GM20000 (cell line): Measurements from ENCODE around the gene FMNL1.

Experiments used
- DNase-seq: peaks from one replicate; pipeline ENCODE4 v3.0.0; 2012; ENCODE audit warnings: low spot score
- TF ChIP-seq, protein P1 (sequence below): IDR thresholded peaks from 2 replicates; pipeline ENCODE4 v1.5.1; 2012; ENCODE audit warnings: mild to moderate bottlenecking, control low read depth; ENCODE audit errors: extremely low read depth, missing control alignments

Gene FMNL1

DNA sequence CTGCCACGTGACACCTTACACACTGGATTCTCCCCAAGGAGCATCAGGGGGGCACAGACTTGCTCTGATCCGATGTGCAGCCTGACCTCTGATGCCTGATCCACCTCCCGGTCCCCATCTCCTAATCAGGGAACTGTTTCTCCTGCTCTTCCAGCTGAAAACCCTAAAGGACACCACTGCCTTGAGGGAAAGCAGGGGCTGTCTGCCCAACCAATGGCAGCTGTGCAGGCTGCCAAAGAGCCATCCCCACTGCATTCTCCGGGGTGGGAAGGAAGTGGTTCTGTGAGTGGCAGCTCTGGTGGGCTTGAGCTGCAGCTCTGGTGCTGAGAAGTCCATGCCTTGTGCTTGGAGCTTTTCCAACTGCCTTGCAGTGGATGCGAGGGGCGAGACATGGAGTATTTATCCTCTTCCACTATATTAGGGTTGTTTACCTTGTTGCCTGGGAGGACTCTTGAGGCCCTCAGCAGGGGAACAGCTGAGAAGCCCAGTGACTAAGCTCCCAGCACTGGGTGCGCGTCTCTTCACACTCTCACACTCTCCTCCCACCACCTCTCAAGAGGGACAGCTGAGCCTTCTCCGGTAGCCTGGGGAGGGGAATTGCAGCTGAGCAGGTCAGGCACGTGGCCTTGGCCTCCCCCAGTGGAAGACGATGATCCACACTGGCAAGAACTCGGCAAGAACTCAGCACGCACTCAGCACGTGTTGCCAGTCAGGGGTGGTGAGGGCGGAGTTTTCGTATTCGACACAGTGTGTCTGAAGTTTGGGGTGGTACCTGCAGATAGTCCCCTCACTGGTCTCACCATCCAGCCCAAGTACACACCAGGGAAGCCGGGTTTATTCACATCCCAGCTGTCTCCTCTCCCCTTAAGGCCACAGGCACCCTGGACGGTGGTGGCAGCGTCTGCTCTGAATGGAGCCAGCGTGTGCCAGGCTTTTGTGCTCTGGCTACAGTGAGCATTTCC lies 61.3 kb downstream of the FMNL1 start:
- TF ChIP-seq, protein P1, sequence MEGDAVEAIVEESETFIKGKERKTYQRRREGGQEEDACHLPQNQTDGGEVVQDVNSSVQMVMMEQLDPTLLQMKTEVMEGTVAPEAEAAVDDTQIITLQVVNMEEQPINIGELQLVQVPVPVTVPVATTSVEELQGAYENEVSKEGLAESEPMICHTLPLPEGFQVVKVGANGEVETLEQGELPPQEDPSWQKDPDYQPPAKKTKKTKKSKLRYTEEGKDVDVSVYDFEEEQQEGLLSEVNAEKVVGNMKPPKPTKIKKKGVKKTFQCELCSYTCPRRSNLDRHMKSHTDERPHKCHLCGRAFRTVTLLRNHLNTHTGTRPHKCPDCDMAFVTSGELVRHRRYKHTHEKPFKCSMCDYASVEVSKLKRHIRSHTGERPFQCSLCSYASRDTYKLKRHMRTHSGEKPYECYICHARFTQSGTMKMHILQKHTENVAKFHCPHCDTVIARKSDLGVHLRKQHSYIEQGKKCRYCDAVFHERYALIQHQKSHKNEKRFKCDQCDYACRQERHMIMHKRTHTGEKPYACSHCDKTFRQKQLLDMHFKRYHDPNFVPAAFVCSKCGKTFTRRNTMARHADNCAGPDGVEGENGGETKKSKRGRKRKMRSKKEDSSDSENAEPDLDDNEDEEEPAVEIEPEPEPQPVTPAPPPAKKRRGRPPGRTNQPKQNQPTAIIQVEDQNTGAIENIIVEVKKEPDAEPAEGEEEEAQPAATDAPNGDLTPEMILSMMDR, result no peak
- no peak for DNase-seq

DNA sequence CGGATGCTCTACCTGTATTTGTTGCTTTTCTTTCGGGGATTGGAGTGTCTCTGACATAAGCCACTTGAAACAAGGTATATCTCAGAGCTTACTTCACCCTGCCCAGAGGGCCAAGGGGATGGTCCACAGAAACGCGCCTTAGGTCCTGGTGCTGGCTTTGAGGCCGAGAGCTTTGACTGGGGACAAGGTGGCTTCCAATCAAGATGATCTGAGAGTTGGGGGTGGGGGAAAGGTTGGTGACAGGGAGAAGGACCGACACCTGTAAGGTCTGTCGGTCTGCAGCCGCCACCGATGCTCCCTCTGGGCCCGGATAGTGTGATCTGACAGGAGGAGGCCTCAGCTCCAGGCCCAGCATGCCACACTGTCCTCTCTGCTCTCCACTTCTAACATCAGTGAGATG lies 62.0 kb downstream of the FMNL1 start:
- TF ChIP-seq, protein P1, result no peak

DNA sequence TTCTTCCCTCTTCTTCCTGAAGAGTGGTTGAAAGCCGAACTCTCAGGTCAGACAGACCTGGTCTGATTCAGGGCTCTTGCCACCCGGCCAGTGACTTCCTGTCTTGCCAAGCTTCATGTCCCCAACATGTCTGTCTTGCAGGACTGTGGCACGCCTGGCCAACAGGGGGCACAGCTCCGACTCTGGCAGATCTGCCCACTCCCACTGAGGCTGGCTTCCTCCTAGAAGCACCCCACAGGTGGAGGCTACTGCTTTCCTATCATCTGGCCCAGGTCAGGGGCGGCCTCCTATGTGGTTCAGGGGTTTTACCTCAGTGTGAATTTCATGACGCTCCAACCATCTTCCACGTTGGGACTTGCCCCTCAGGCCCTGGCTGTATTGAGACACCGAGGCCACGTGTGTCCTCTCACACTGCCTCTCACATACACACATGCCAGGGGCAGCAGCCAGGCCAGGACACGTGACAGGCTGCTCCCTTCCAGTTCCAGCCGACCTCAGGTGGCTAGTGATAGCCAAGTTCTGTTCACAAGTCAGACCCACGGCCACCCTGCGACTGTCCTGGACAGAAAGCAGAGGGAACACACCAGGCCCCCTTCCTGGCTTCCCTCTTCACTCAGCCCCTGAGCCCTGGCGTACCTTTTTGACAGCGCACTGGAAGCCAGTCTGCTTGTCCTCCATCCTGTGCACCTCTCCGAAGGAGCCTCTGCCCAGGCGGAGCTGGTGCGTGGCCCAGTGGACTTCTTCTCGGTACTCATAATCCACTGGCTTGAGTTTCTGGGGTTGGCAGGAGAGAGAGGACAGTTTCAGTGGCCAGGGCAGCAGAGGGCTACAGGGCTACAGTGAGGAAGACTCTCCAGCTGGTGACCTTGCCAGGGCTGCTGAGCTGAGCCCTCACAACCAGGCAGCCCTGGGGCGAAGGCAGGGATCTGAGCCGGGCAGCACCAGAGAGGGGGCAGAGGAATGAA lies 62.8 kb downstream of the FMNL1 start:
- TF ChIP-seq, protein P1, result no peak
- DNase-seq, result no peak

More for the DNA sequence above, 62.0 kb downstream of the FMNL1 start:
- no peak for DNase-seq

DNA sequence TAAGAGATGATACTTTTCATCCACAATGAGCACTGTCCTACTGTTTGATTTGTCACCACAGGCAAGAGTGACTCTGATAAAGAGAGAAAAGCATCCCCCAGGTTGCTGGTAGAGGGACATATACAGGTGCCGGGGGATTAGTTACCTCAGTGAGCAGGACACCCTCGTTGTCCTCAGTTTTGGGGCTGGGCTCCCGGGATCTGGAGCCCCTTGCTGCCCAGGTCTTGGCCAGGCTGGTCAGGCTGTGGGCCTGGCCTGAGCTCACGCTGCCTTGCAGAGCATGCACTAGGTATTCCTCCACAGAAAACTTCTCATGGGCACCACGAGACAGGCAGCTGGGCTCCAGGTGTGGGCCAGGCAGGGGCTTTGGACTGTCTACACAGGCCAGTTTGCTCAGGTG lies 64.6 kb downstream of the FMNL1 start:
- no peak for DNase-seq
- TF ChIP-seq, protein P1, result no peak

DNA sequence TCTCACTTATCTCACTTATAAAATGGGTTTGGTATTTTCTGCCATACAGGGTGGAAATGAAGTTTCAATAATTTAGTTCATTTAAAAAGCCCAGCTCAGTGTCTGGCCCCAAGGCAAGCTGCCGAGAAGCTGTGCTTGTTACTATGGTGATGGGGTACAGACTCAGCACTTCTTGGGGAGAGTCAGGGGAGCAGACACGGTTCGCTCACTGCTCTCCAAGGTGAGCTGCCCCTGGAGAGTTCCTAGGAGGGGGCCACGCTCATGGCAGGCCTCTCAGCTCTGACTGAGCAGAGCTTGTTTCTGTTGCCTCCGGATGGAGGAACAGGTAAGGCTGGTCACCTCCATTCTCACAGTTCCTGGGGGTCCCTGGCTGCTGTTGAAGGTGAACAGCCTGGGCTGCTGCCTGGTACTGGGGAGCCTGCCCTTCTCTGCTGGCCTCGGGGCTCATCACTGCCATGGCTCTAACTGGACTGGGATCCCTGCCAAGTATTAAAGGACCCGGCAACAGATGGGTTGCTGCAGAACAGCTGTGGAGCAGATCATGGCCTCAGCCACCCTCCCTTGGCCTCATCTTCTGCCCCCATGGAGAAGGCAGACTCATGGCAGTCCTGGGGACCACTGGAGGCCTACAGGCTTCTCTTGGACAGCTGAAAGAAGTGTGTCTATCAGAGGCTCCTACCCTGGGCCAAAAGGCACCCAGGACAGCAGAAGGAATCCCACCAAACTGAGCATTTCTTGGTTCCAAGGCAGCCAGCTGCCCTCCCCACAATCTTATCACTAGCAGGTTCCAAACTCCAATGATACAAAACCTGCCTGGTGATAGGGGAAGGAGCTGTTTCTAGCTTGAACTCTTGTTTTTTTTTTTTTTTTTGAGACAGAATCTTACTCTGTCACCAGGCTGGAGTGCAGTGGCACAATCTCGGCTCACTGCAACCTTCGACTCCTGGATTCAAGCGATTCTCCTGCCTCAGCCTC lies 66.1 kb downstream of the FMNL1 start:
- TF ChIP-seq, protein P1, result no peak
- DNase-seq, result no peak

DNA sequence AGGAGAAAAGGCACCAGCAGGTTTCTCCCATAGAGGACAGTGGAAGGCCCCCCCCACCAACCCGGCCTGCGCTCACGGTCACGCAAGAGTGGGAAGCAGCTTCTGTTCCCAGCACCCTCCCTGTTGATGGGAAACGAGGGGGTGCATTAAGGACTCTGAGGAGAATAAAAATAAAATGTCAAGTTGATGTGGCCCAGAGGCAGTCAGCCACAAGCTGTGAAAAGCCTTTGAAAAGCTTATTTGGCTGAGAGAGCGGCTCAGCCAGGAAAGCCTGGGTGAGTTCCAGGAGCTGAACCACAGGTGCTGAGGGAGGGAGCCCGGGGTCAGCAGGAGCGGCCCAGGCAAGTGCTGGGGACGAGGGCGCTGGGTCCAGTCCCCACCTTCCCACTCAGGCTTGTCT lies 67.1 kb downstream of the FMNL1 start:
- no peak for DNase-seq
- TF ChIP-seq, protein P1, result no peak
